ENCODE results near the gene IRF1.
A peak's percentile ranks its signal among the peaks of the same experiment; 100 is the strongest.

The IRF1 gene

GRCh38 chr5:132473019-132473531 is 17.5 kb downstream of the IRF1 start:
- no peak for DNase-seq

- no peak for DNase-seq
These were observed 18.1 kb downstream of the IRF1 start for GRCh38 chr5:132472431-132472830.

- no peak for DNase-seq
These were observed 18.6 kb downstream of the IRF1 start for GRCh38 chr5:132471944-132472343.

GRCh38 chr5:132471151-132471907 is 19.2 kb downstream of the IRF1 start:
- no peak for DNase-seq

GRCh38 chr5:132470596-132470995 is 20.0 kb downstream of the IRF1 start:
- DNase-seq, result no peak

- DNase-seq, result no peak
These were observed 20.6 kb downstream of the IRF1 start for GRCh38 chr5:132470010-132470392.

GRCh38 chr5:132469380-132470009 is 21.1 kb downstream of the IRF1 start:
- no peak for DNase-seq

GRCh38 chr5:132468656-132469379 is 21.8 kb downstream of the IRF1 start:
- DNase-seq, result no peak

- peak; percentile 86 for DNase-seq
These were observed 23.1 kb downstream of the IRF1 start for GRCh38 chr5:132467287-132467984.

- peak; percentile 95 for DNase-seq
These were observed 23.9 kb downstream of the IRF1 start for GRCh38 chr5:132466433-132467286.

GRCh38 chr5:132465059-132465707 is 25.4 kb downstream of the IRF1 start:
- no peak for DNase-seq

- DNase-seq, result peak; percentile 62
These were observed 26.2 kb downstream of the IRF1 start for GRCh38 chr5:132464156-132464939.

- DNase-seq, result no peak
These were observed 26.8 kb downstream of the IRF1 start for GRCh38 chr5:132463811-132464155.

GRCh38 chr5:132462856-132463745 is 27.5 kb downstream of the IRF1 start:
- DNase-seq, result no peak

- no peak for DNase-seq
These were observed 28.2 kb downstream of the IRF1 start for GRCh38 chr5:132462333-132462732.

GRCh38 chr5:132461569-132462070 is 29.0 kb downstream of the IRF1 start:
- no peak for DNase-seq

GRCh38 chr5:132460846-132461568 is 29.6 kb downstream of the IRF1 start:
- DNase-seq, result no peak

- no peak for DNase-seq
These were observed 30.4 kb downstream of the IRF1 start for GRCh38 chr5:132459983-132460838.
